ENCODE results near the gene NR2E3.

NR2E3 gene

GRCh38 chr15:71810256-71811035, at the start of gene NR2E3:
Gene NR2E3 (plus strand): TSS chr15:71810554. CDS start chr15:71810744, 190 bp downstream.
- H3K79me2 ChIP-seq (ENCODE audit: insufficient read depth, low read length), result no peaks in the 10 kb centered on the region
- H4K20me1 ChIP-seq (ENCODE audit: insufficient read depth, low read length, poor library complexity, severe bottlenecking), result no peaks in the 10 kb centered on the region
- no peak within 1 kb of the TSS for H3K4me3 ChIP-seq (ENCODE audit: low read length, poor library complexity, severe bottlenecking)
- H3K4me2 ChIP-seq (ENCODE audit: low read depth, low read length, poor library complexity, severe bottlenecking), result no peak within 1 kb of the TSS
- H3K9me2 ChIP-seq (replicated peaks; ENCODE audit: low read depth, low read length), result no peaks in the 10 kb centered on the region
- no peaks in the 10 kb centered on the region for H3K36me3 ChIP-seq (ENCODE audit: insufficient read depth, low read length)
- no peak within 1 kb of the TSS for H2AFZ ChIP-seq (ENCODE audit: low read length)
- H3K4me1 ChIP-seq (ENCODE audit: insufficient read depth, low read length, poor library complexity, severe bottlenecking), result no peaks in the 10 kb centered on the region
- no peaks in the 10 kb centered on the region for H3F3A ChIP-seq (ENCODE audit: low read depth)
- TF ChIP-seq CTCF (conservative IDR thresholded peaks at IDR 0.05; ENCODE audit: low read length) (no peak), EZH2phosphoT487 (IDR thresholded peaks at IDR 0.05; ENCODE audit: borderline replicate concordance) (no peak)
- no peaks in the 10 kb centered on the region for H3K27me3 ChIP-seq (ENCODE audit: insufficient read depth, low read length, poor library complexity, severe bottlenecking)
- no peak within 1 kb of the TSS for H3K9ac ChIP-seq (ENCODE audit: low read depth, low read length, poor library complexity, severe bottlenecking)
- no peaks in the 10 kb centered on the region for H3K9me3 ChIP-seq (ENCODE audit: insufficient read depth, low read depth, low read length)

GRCh38 chr15:71760852-71761251, 49.5 kb upstream of the NR2E3 start:
- H3K9me3 ChIP-seq (ENCODE audit: insufficient read depth, low read depth, low read length), result no peaks in the 10 kb centered on the region
- H3K9ac ChIP-seq (ENCODE audit: low read depth, low read length, poor library complexity, severe bottlenecking), result no peak overlapping the region
- TF ChIP-seq EZH2phosphoT487 (IDR thresholded peaks at IDR 0.05; ENCODE audit: borderline replicate concordance), result no peak
- no peak for TF ChIP-seq CTCF (conservative IDR thresholded peaks at IDR 0.05; ENCODE audit: low read length)
- no peaks in the 10 kb centered on the region for H3K79me2 ChIP-seq (ENCODE audit: insufficient read depth, low read length)
- H3K4me2 ChIP-seq (ENCODE audit: low read depth, low read length, poor library complexity, severe bottlenecking), result no peak overlapping the region
- H3K4me1 ChIP-seq (ENCODE audit: insufficient read depth, low read length, poor library complexity, severe bottlenecking), result no peaks in the 10 kb centered on the region
- H3K4me3 ChIP-seq (ENCODE audit: low read length, poor library complexity, severe bottlenecking), result no peak overlapping the region
- H3K9me2 ChIP-seq (replicated peaks; ENCODE audit: low read depth, low read length), result no peaks in the 10 kb centered on the region
- H2AFZ ChIP-seq (ENCODE audit: low read length), result no peak overlapping the region
- H3K36me3 ChIP-seq (ENCODE audit: insufficient read depth, low read length), result no peaks in the 10 kb centered on the region
- H3K27me3 ChIP-seq (ENCODE audit: insufficient read depth, low read length, poor library complexity, severe bottlenecking), result no peaks in the 10 kb centered on the region
- H3F3A ChIP-seq (ENCODE audit: low read depth), result no peaks in the 10 kb centered on the region
- no peaks in the 10 kb centered on the region for H4K20me1 ChIP-seq (ENCODE audit: insufficient read depth, low read length, poor library complexity, severe bottlenecking)

- Histone ChIP-seq H4K20me1 (ENCODE audit: insufficient read depth, low read length, poor library complexity, severe bottlenecking) (no peaks in the 10 kb centered on the region), H3K4me3 (ENCODE audit: low read length, poor library complexity, severe bottlenecking) (no peak overlapping the region), H3K4me1 (ENCODE audit: insufficient read depth, low read length, poor library complexity, severe bottlenecking) (no peaks in the 10 kb centered on the region), H3K9me3 (ENCODE audit: insufficient read depth, low read depth, low read length) (no peaks in the 10 kb centered on the region), H3K9me2 (replicated peaks; ENCODE audit: low read depth, low read length) (no peaks in the 10 kb centered on the region), H2AFZ (ENCODE audit: low read length) (no peak overlapping the region), H3K36me3 (ENCODE audit: insufficient read depth, low read length) (no peaks in the 10 kb centered on the region), H3K79me2 (ENCODE audit: insufficient read depth, low read length) (no peaks in the 10 kb centered on the region), H3F3A (ENCODE audit: low read depth) (no peaks in the 10 kb centered on the region), H3K27me3 (ENCODE audit: insufficient read depth, low read length, poor library complexity, severe bottlenecking) (no peaks in the 10 kb centered on the region), H3K4me2 (ENCODE audit: low read depth, low read length, poor library complexity, severe bottlenecking) (no peak overlapping the region), H3K9ac (ENCODE audit: low read depth, low read length, poor library complexity, severe bottlenecking) (no peak overlapping the region)
- TF ChIP-seq EZH2phosphoT487 (IDR thresholded peaks at IDR 0.05; ENCODE audit: borderline replicate concordance), result no peak
- no peak for TF ChIP-seq CTCF (conservative IDR thresholded peaks at IDR 0.05; ENCODE audit: low read length)
These were observed 48.7 kb upstream of the NR2E3 start for GRCh38 chr15:71761649-71762048.
